Measurements from ENCODE around the gene TTC39C.

- TF ChIP-seq POLR2A (IDR thresholded peaks at IDR 0.05) (no peak), CTCF (IDR thresholded peaks at IDR 0.05) (no peak)
These were observed 155.8 kb downstream of the TTC39C start for GRCh38 chr18:24170360-24170759.
